A673 (cell line): Measurements from ENCODE around the gene BACH2. TPM values are rescaled to one million over a fixed set of nuclear protein-coding genes. Genes with fewer than 3 reads are reported as not detected.

ENCODE experiments used
- BruUV-seq: library from RNA; stranded (reverse); fragments of 400-500 nt; replicated peaks from 2 replicates; lab custom pipeline; 2021; lab: Mats Ljungman, UMichigan
- CTCF ChIA-PET: fragments of 300-600 bp; sonication (Branson Sonifier 250); formaldehyde crosslinking; loops from one replicate; lab custom pipeline; 2022; ENCODE audit warnings: antibody characterized with exemption; lab: Charles Lee
- POLR2A ChIA-PET: fragments of 300-600 bp; sonication (Branson Sonifier 250); formaldehyde crosslinking; loops from one replicate; lab custom pipeline; 2022; ENCODE audit warnings: antibody characterized with exemption; ENCODE audit not compliant: low non-redundant PET; lab: Charles Lee
- DNase-seq: peaks from one replicate; pipeline ENCODE4 v3.0.0-alpha.2; 2015; ENCODE audit warnings: low spot score
- H3K27ac ChIP-seq: fragments of 200-600 bp; sonication (generic); 2 replicates; pipeline ENCODE4 v1.5.1; 2016; ENCODE audit warnings: mixed run types, low read depth, mild to moderate bottlenecking, mixed read lengths, antibody characterized with exemption, low read length; ENCODE audit not compliant: poor library complexity, severe bottlenecking
- H3K27me3 ChIP-seq: fragments of 200-600 bp; sonication (generic); replicated peaks from 2 replicates; pipeline ENCODE4 v1.6.1; 2017; ENCODE audit warnings: mixed run types, low read depth, mild to moderate bottlenecking, mixed read lengths, antibody characterized with exemption, low read length; ENCODE audit not compliant: insufficient read depth, poor library complexity
- H3K36me3 ChIP-seq: fragments of 200-600 bp; sonication (generic); 2 replicates; pipeline ENCODE4 v1.6.1; 2016; ENCODE audit warnings: mixed run types, mild to moderate bottlenecking, mixed read lengths, antibody characterized with exemption, low read length; ENCODE audit not compliant: insufficient read depth, poor library complexity, severe bottlenecking
- H3K4me1 ChIP-seq: fragments of 200-600 bp; sonication (generic); 2 replicates; pipeline ENCODE4 v1.6.1; 2017; ENCODE audit warnings: mixed run types, mild to moderate bottlenecking, mixed read lengths, antibody characterized with exemption, low read length; ENCODE audit not compliant: insufficient read depth, poor library complexity, severe bottlenecking
- H3K4me3 ChIP-seq: fragments of 200-600 bp; sonication (generic); 2 replicates; pipeline ENCODE4 v1.5.1; 2016; ENCODE audit warnings: low read depth, mixed run types, mild to moderate bottlenecking, mixed read lengths, low read length; ENCODE audit not compliant: poor library complexity, severe bottlenecking
- H3K9me3 ChIP-seq: fragments of 200-600 bp; sonication (generic); 2 replicates; pipeline ENCODE4 v1.6.1; 2016; ENCODE audit warnings: mixed run types, low read depth, mild to moderate bottlenecking, mixed read lengths, antibody characterized with exemption, low read length; ENCODE audit not compliant: poor library complexity, severe bottlenecking
- CTCF ChIP-seq: fragments of 300-800, 200-600 bp; sonication (generic); conservative IDR thresholded peaks from 2 replicates; pipeline ENCODE4 v1.5.1; 2017; ENCODE audit warnings: low read depth, mild to moderate bottlenecking, antibody characterized with exemption, low read length, moderate library complexity, mixed read lengths
- EZH2 ChIP-seq: fragments of 200-600 bp; sonication (generic); IDR thresholded peaks from 2 replicates; pipeline ENCODE4 v1.6.1; 2017; ENCODE audit warnings: borderline replicate concordance, low read depth, mild to moderate bottlenecking, mixed read lengths, antibody characterized with exemption, low read length; ENCODE audit not compliant: poor library complexity, severe bottlenecking
- intact Hi-C: fragments of 100-400 bp; cut with micrococcal nuclease; formaldehyde crosslinking; loops from one replicate; pipeline ENCODE4 v1.10.0; 2022; ENCODE audit not compliant: unreplicated experiment
- total RNA-seq: library from RNA; stranded (reverse); gene quantifications from 2 replicates; pipeline ENCODE4 v1.2.3, GENCODE V29; 2021

The BACH2 gene
- total RNA-seq, 1 experiment from 2014 or later, result 0.37 TPM

DNA sequence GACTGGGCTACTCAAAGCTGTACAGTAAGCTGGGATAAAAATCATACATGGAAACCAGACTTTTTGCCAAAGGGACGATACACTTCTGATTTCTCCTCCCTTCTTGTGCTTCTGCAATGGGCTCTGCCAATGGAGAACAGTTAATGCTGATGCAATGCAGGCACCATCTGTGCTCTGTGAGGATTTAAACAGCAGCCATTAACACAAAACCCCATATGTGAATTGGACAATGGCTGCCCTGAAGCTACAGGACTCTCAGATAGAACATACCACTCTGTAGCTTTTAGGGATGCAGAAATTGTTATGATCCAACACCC, 330.5 kb downstream of the BACH2 start:
- H3K27ac ChIP-seq, result no peak overlapping the region
- DNase-seq, result no peak
- no peaks in the 10 kb centered on the region for H3K9me3 ChIP-seq
- H3K36me3 ChIP-seq, result no peaks in the 10 kb centered on the region
- BruUV-seq, result no TSS peak
- H3K27me3 ChIP-seq, result peaks cover 49% of the 10 kb centered on the region
- intact Hi-C loops, result no loop called here
- ChIA-PET POLR2A (no interaction called here), CTCF (interaction anchor here (0.7 kb wide), 1 partner anchor 26 kb away, joined by 3 read pairs; no protein-coding TSS in a partner anchor)
- H3K4me1 ChIP-seq, result no peaks in the 10 kb centered on the region
- TF ChIP-seq EZH2 (no peak), CTCF (no peak)
- no peak overlapping the region for H3K4me3 ChIP-seq

- ChIA-PET CTCF (interaction anchor here (0.7 kb wide), 1 partner anchor 25 kb away, joined by 3 read pairs; no protein-coding TSS in a partner anchor), POLR2A (no interaction called here)
- no peaks in the 10 kb centered on the region for H3K9me3 ChIP-seq
- BruUV-seq, result no TSS peak
- no peak overlapping the region for H3K4me3 ChIP-seq
- no peaks in the 10 kb centered on the region for H3K36me3 ChIP-seq
- H3K4me1 ChIP-seq, result no peaks in the 10 kb centered on the region
- DNase-seq, result no peak
- intact Hi-C loops, result no loop called here
- TF ChIP-seq CTCF (no peak), EZH2 (no peak)
- peaks cover 54% of the 10 kb centered on the region for H3K27me3 ChIP-seq
- H3K27ac ChIP-seq, result no peak overlapping the region
Observed at GRCh38 chr6:89965441-89966227, 331.0 kb downstream of the BACH2 start.

GRCh38 chr6:89963391-89963790, 333.3 kb downstream of the BACH2 start:
- DNase-seq, result no peak
- Histone ChIP-seq H3K27ac (no peak overlapping the region), H3K27me3 (peaks cover 61% of the 10 kb centered on the region), H3K36me3 (no peaks in the 10 kb centered on the region), H3K9me3 (no peaks in the 10 kb centered on the region), H3K4me1 (no peaks in the 10 kb centered on the region), H3K4me3 (no peak overlapping the region)
- no TSS peak for BruUV-seq
- TF ChIP-seq CTCF, result no peak
- POLR2A ChIA-PET, result no interaction called here
- intact Hi-C loops, result no loop called here
- CTCF ChIA-PET, result no interaction called here
